CD4-positive, alpha-beta T cell treated with Interleukin-12 subunit alpha and Interleukin-12 subunit beta, for 1 hour (primary cell): ENCODE results near the gene CEBPG.

Experiments used
- DNase-seq: peaks from one replicate; pipeline ENCODE4 v3.0.0-alpha.2; 2020

The CEBPG gene

DNA sequence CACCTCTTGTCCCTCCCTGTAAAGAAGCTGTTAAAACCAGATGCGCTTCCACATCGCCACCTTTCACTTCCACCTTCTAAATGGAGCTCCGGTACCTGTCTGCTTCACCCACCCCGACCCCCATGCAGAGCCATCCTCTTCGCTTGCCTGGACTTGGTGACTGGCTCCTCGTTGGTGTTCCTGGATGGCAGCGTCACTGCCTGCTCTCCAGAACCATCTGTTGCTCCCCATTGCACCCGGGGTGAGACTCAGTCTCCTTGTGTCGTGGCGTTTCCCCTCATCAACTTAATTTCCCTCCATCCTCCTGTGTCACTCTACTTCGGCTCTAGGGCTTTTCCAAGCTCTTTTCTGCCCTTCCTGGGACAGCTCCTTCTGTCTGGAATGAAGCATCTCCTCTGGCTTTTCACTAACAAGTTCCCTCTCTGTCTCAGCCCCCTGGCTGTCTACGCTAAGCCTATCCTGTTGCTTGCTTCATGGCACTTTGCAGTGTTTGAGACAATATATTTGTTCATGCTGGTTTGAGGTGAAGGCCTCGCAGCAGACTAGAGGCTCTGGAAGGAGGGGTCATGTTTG, 10.3 kb downstream of the CEBPG start:
- DNase-seq = no peak

GRCh38 chr19:33384983-33385382, 11.5 kb downstream of the CEBPG start:
- no peak for DNase-seq

DNA sequence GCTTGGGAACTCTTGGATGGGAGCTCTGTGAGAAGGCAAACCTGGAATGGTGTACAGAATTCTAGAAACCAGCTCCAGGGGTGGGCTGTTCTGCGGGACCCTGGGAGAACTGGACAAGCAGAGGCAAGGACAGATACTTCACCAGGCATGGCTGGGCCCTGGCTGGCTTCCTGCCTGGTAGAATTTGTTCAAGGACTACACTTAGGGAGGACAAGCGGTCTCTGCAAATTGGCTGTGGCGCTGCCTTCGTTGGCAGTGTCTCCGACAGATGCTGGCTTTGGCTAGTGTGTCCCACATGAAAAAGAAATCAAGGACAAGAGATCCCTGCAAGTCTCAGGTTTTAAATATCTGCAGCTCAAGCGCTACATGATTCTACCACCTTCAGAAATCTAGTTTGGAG, 12.4 kb downstream of the CEBPG start:
- no peak for DNase-seq

DNA sequence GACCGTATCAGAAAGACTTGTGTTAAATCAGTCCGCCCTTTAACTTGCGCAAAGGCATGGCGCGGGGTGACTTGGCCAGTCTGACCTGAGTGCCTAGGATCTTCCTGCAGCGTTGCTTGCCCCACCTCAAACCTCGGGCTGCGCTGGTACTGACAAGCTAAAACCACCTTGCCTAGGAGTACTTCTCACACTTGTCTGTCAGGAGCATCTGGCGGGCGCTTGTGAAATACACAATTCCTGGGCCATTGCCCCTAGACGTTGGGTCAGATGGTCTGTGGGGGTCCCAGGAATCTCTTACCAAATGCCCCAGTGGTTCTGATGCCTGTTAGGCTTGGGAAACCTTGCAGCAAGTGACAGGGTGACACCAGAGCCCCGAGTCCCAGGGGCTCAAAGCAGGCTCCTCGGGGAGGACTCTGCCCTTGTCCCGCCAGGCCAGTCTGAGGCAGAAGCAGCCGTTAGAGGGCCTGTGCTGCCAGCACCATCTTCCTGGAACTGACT, 12.9 kb downstream of the CEBPG start:
- no peak for DNase-seq

GRCh38 chr19:33387351-33388230, 14.1 kb downstream of the CEBPG start:
- DNase-seq = no peak

GRCh38 chr19:33388231-33388724, 14.8 kb downstream of the CEBPG start:
- DNase-seq = no peak

GRCh38 chr19:33388725-33389420, 15.4 kb downstream of the CEBPG start:
- DNase-seq = no peak

DNA sequence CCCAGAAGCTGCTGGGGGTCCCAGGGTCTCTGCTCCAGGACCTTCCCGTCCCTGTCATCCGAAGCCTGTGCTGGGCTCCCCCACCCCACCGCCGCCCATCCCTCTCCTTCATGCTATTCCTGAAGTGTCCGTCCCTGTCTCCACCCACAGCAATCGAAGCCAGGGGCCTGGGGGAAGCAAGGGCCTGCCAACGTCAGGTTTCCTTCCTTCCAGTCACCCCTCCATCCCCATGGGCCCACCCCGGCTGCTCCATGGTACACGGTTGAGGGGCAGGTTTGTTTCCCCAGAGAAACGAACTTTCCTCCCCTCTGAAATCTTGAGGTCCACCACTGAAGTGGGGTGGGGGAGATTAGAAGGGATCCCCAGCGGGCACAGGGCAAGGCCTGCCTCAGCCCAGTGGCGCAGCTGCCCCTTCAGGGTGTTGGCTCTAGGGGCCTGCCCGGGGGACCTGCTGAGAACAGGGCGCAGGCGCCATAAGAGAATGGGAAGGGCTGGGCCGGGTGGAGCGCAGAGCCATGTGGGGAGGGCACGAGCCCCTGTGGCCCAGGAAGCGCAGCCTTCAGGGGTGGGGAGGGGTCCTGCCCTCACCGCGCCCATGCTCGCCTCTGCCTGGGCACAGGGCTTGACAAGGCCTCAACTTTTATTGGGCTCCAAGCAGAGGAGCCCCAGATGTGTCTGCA, 16.1 kb downstream of the CEBPG start:
- DNase-seq = no peak

GRCh38 chr19:33390101-33390907, 16.8 kb downstream of the CEBPG start:
- no peak for DNase-seq

DNA sequence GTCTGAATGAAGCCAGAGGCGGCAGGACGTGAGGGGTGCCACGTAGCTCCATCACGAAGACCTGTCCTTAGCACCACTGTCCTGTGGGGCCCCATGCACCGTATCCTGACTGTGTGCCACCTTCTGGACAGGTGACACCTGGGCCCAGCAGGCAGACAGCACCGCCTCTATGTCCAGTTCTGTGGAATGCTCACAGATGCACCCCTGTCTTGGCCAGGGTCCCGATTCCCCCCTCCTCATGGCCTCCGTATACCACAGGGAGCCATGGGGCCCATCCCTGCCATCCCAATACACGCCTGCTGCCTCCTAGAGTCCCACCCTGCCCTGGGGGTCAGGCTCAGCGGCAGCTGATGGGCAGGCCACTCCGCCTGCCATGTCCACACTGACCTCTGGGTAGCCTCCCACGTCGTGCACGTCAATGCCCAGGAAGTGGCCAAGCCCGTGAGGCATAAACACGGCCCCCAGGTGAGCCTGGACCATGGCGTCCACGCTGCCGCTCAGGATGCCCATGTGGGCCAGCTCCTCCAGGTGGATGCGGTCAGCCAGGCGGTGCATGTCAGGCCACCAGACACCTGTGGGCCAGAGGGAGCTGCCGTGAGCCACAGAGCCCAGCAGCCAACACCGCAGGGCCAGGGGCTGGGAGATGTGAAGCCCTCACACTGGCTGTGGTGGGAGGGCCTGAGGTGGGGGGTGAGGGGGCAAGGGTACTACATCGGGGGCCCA, 17.6 kb downstream of the CEBPG start:
- no peak for DNase-seq

DNA sequence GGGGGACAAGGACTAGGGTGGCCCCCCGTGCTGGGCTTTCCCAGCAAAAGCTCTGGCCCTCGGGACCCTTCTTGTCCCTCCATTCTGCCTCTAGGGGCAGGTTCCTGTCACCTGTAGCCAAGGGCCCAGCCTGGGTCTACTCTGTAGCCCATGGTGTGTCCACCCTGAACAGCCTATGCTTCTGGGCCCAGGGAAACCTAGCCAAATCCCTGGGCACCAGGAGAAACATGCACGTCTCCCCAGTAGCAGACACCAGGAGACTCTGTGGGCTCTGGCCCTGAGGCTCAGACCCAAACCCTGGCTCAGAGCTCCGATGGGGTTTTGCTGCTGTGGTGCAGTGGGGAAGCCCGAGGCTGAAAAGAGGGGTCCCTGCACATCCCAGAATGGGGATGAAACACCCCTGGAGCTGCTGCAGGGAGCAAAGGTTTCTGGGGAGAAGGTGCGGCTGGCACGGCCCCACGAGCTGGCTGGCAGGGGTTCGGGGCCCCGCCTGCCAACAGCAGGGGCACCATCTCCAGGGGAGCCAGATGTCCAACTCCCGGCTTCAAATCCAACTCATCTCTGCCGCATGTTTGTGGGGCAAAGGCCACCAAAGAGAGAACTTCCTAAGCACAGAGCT, 18.2 kb downstream of the CEBPG start:
- no peak for DNase-seq

DNA sequence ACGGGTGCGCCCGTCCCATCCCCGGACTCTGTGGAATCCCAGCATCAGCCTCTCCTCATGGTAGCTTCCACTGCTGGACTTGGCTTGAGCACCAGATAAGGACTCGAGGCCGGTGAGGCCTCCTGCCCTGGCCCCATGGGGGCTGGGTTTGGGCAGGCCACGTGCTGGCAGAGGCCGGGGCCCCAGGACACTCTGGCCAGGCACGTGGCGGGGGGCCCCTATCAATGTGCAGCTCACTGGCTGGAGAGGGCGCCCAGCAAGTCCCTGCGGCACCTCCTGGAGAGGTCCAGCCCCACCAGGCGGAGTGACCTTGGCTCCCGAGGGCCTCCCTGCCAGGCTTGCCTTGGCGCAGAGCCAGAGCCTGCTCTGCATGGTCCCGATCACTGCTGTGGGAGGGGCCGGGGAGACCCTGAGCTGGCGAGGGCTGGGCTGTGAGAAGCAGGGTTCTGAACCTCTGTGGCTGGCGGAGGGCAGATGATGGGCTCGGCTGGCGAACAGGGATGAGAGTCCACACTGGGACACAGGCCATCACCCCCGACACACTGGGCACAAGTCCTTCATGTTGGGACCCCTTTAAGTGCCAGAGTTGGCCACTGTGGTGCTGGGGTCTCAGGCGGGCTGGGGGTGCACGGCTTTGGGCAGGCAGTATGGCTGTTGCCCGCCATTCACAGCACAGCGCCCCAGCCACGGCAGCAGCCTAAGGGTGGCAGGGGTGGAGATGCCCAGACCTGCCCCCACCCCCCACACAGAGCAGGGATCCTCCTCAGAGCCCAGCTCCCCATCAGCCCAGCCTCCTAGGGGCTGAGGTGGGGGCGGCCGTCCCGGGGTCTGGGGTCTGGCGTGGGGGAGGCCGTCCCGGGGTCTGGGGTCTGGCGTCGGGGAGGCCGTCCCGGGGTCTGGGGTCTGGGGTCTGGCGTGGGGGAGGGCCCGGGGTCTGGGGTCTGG, 19.1 kb downstream of the CEBPG start:
- DNase-seq = no peak

DNA sequence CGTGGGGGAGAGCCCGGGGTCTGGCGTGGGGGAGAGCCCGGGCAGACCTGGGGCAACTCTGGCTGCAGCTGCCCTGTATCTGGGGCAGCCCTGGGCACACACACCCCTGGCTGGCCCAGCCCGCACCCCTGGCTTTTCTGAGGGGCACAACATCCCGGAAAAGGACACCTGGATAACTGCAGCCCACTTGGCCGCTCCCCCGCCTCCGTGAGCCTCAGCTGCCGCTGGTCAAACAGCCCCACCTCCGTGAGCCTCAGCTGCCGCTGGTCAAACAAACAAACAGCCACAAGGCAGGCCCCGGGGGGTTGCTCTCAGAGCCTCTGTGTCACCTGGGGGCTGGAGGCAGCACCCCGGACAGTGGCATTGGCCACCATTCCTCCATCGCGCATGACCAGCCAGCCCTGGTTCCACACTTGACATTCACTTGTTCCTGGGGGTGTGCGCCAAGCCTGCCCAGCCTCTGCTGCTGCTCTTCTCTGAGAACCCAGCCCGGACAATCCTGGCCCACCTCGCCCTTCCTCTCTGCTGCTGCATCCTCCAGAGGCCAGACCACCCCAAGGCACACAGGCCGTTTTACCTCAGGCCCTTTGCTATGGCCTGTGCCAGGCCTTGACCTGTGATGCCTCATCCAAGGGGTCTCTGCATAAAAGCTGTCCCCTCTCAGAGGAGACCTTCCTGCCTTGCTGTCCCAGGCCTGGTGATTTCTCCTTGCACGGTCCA, 19.9 kb downstream of the CEBPG start:
- no peak for DNase-seq

- no peak for DNase-seq
Observed at GRCh38 chr19:33394006-33394722, 20.7 kb downstream of the CEBPG start.

- DNase-seq = no peak
Observed at GRCh38 chr19:33394723-33395560, 21.4 kb downstream of the CEBPG start.

- no peak for DNase-seq
Observed at GRCh38 chr19:33395561-33396550, 22.3 kb downstream of the CEBPG start.
